HCT116 (cell line): Measurements from ENCODE around the gene FGF7. TPM values are rescaled to one million over a fixed set of nuclear protein-coding genes. Genes with fewer than 3 reads are reported as not detected.

Source experiments
- ATAC-seq: fragments of 200-7000 bp; cut with Tn5 transposase; 2 replicates; pipeline ENCODE4 v1.9.1; 2020; ENCODE audit warnings: mild to moderate bottlenecking, moderate library complexity
- BruUV-seq: library from RNA; stranded (reverse); fragments of 400-500 nt; replicated peaks from 2 replicates; lab custom pipeline; 2021; lab: Mats Ljungman, UMichigan
- CTCF ChIA-PET: fragments of 300-600 bp; sonication (Branson Sonifier 250); formaldehyde crosslinking; loops from one replicate; lab custom pipeline; 2021; ENCODE audit warnings: antibody characterized with exemption; lab: Charles Lee
- POLR2A ChIA-PET: fragments of 300-600, 350-600 bp; sonication (Branson Sonifier 250); formaldehyde crosslinking; loops from one replicate; lab custom pipeline; 2021; ENCODE audit warnings: antibody characterized with exemption; lab: Charles Lee
- RAD21 ChIA-PET, 2 experiments: fragments of 300-600 bp; sonication (Branson Sonifier 250); formaldehyde crosslinking; loops; one replicate each; lab custom pipeline; 2023; ENCODE audit warnings: low total read pairs in 2 of 2; ENCODE audit not compliant: uncharacterized antibody in 2 of 2, unreplicated experiment in 2 of 2, low non-redundant PET in 1 of 2; lab: Charles Lee
- DNase-seq: peaks from one replicate; pipeline ENCODE4 v3.0.0-alpha.2; 2010; ENCODE audit warnings: low read depth, low spot score
- H2AFZ ChIP-seq: fragments of 200-600 bp; shearing (Covaris generic), sonication (generic); 2 replicates; pipeline ENCODE4 v1.6.1; 2017; ENCODE audit warnings: low read depth, mixed run types, mixed read lengths, antibody characterized with exemption, low read length; ENCODE audit not compliant: poor library complexity, severe bottlenecking
- H3K27ac ChIP-seq: 2 replicates; pipeline ENCODE4 v1.5.1; 2012; ENCODE audit warnings: low read depth, low read length
- H3K27me3 ChIP-seq: fragments of 200-600 bp; sonication (generic); 2 replicates; pipeline ENCODE4 v1.6.1; 2016; ENCODE audit warnings: mixed run types, low read length, mixed read lengths; ENCODE audit not compliant: insufficient read depth
- H3K36me3 ChIP-seq, 2 experiments: fragments of 200-500 bp in 1 of 2; fragments of 200-600 bp in 1 of 2; sonication (Bioruptor generic) in 1 of 2; sonication (generic) in 1 of 2; 2 replicates each; pipeline versions ENCODE4 v1.5.1 to v1.6.1; 2014 to 2016; ENCODE audit warnings: low read length in 2 of 2, inconsistent platforms in 1 of 2, mixed read lengths in 1 of 2, mixed run types in 1 of 2; ENCODE audit not compliant: insufficient read depth in 2 of 2, control insufficient read depth in 1 of 2
- H3K4me1 ChIP-seq, 2 experiments: fragments of 200-600 bp in 1 of 2; sonication (generic) in 1 of 2; 2 replicates each; pipeline versions ENCODE4 v1.5.1 to v1.6.1; 2012 to 2017; ENCODE audit warnings: low read length in 2 of 2, inconsistent platforms in 1 of 2, mild to moderate bottlenecking in 1 of 2, mixed read lengths in 1 of 2, mixed run types in 1 of 2, moderate library complexity in 1 of 2; ENCODE audit not compliant: insufficient read depth in 2 of 2, control insufficient read depth in 1 of 2
- H3K4me2 ChIP-seq: fragments of 200-600 bp; sonication (generic); 2 replicates; pipeline ENCODE4 v1.6.1; 2017; ENCODE audit warnings: mixed run types, low read length, mixed read lengths
- H3K4me3 ChIP-seq, 2 experiments: fragments of 200-600 bp in 1 of 2; sonication (generic) in 1 of 2; replicated peaks in 1 of 2; 2 replicates each; pipeline ENCODE4 v1.5.1; 2011 to 2016; ENCODE audit warnings: low read length in 2 of 2, control low read depth in 1 of 2, low read depth in 1 of 2, mild to moderate bottlenecking in 1 of 2, mixed read lengths in 1 of 2, mixed run types in 1 of 2
- H3K79me2 ChIP-seq: fragments of 200-600 bp; sonication (generic); 2 replicates; pipeline ENCODE4 v1.6.1; 2017; ENCODE audit warnings: mild to moderate bottlenecking, mixed run types, low read length, moderate library complexity, mixed read lengths; ENCODE audit not compliant: insufficient read depth
- H3K9ac ChIP-seq: fragments of 200-600 bp; sonication (generic); 2 replicates; pipeline ENCODE4 v1.6.1; 2016; ENCODE audit warnings: low read length, mixed read lengths
- H3K9me2 ChIP-seq: fragments of 200-600 bp; sonication (generic), shearing (Covaris generic); 2 replicates; pipeline ENCODE4 v1.6.1; 2017; ENCODE audit warnings: mixed run types, mild to moderate bottlenecking, moderate library complexity; ENCODE audit not compliant: insufficient read depth
- H3K9me3 ChIP-seq, 2 experiments: fragments of 200-500 bp in 1 of 2; fragments of 200-600 bp in 1 of 2; sonication (Bioruptor generic) in 1 of 2; sonication (generic) in 1 of 2; 2 replicates each; pipeline ENCODE4 v1.6.1; 2014 to 2017; ENCODE audit warnings: low read length in 2 of 2, mixed read lengths in 2 of 2, inconsistent platforms in 1 of 2, low read depth in 1 of 2, mild to moderate bottlenecking in 1 of 2, mixed run types in 1 of 2, moderate library complexity in 1 of 2; ENCODE audit not compliant: control insufficient read depth in 1 of 2, insufficient read depth in 1 of 2
- H4K20me1 ChIP-seq: fragments of 200-600 bp; sonication (generic), shearing (Covaris generic); 2 replicates; pipeline ENCODE4 v1.6.1; 2017; ENCODE audit warnings: mixed run types, mild to moderate bottlenecking, moderate library complexity; ENCODE audit not compliant: insufficient read depth
- CEBPB ChIP-seq: IDR thresholded peaks from 2 replicates; pipeline ENCODE4 v1.6.1; 2012; ENCODE audit warnings: low read depth
- EGR1 ChIP-seq: IDR thresholded peaks from 2 replicates; pipeline ENCODE4 v1.6.1; 2012; ENCODE audit warnings: low read depth
- EZH2phosphoT487 ChIP-seq: fragments of 200-600 bp; IDR thresholded peaks from 2 replicates; pipeline ENCODE4 v1.6.1; 2018; ENCODE audit warnings: antibody characterized with exemption, borderline replicate concordance
- FOSL1 ChIP-seq: IDR thresholded peaks from 2 replicates; pipeline ENCODE4 v1.6.1; 2012; ENCODE audit warnings: low read depth
- JUND ChIP-seq: IDR thresholded peaks from 2 replicates; pipeline ENCODE4 v1.6.1; 2012
- POLR2AphosphoS5 ChIP-seq: IDR thresholded peaks from 2 replicates; pipeline ENCODE4 v1.6.1; 2011; ENCODE audit warnings: mild to moderate bottlenecking, low read depth, low read length, moderate library complexity
- RAD21 ChIP-seq: IDR thresholded peaks from 2 replicates; pipeline ENCODE4 v1.6.1; 2012; ENCODE audit warnings: low read depth, mild to moderate bottlenecking
- SIN3A ChIP-seq: IDR thresholded peaks from 2 replicates; pipeline ENCODE4 v1.6.1; 2012; ENCODE audit warnings: low read depth
- SRF ChIP-seq: IDR thresholded peaks from 2 replicates; pipeline ENCODE4 v1.6.1; 2012; ENCODE audit warnings: low read depth
- YY1 ChIP-seq: IDR thresholded peaks from 2 replicates; pipeline ENCODE4 v1.6.1; 2011; ENCODE audit warnings: low read length, low read depth, moderate library complexity, mild to moderate bottlenecking; ENCODE audit not compliant: insufficient replicate concordance; ENCODE audit errors: extremely low read depth
- ZFX ChIP-seq: fragments of 450-650 bp; IDR thresholded peaks from 2 replicates; pipeline ENCODE4 v1.6.1; 2017
- ZNF274 ChIP-seq: fragments of 200-500 bp; sonication (Bioruptor generic); IDR thresholded peaks from 2 replicates; pipeline ENCODE4 v1.6.1; 2014; ENCODE audit warnings: mild to moderate bottlenecking, low read depth, low read length, inconsistent platforms
- intact Hi-C: fragments of 100-400 bp; cut with micrococcal nuclease; formaldehyde crosslinking; loops from 2 replicates; pipeline ENCODE4 v1.10.0; 2022
- total RNA-seq: library from RNA; stranded (reverse); gene quantifications from one replicate; pipeline ENCODE4 v1.2.1, GENCODE V29; 2021; ENCODE audit not compliant: unreplicated experiment
- TF ChIP-seq, protein P1 (sequence below): IDR thresholded peaks from 2 replicates; pipeline ENCODE4 v1.6.1; 2011; ENCODE audit warnings: mild to moderate bottlenecking, low read length, moderate library complexity; ENCODE audit not compliant: insufficient replicate concordance; ENCODE audit errors: extremely low read depth
- TF ChIP-seq, protein P2 (sequence below): IDR thresholded peaks from 2 replicates; pipeline ENCODE4 v1.6.1; 2012; ENCODE audit warnings: low read depth
- TF ChIP-seq, protein P3 (sequence below), 3 experiments: fragments of 200-600 bp in 1 of 3; sonication (generic) in 1 of 3; IDR thresholded peaks in 2 of 3; conservative IDR thresholded peaks in 1 of 3; 2 replicates each; pipeline ENCODE4 v1.5.1; 2012 to 2017; ENCODE audit warnings: low read depth in 2 of 3, low read length in 2 of 3, antibody characterized with exemption in 1 of 3, borderline replicate concordance in 1 of 3, control low read depth in 1 of 3, mild to moderate bottlenecking in 1 of 3, mixed read lengths in 1 of 3, mixed run types in 1 of 3, moderate library complexity in 1 of 3; ENCODE audit not compliant: insufficient read depth in 1 of 3

FGF7 gene
- total RNA-seq, 1 experiment from 2014 or later = 0.49 TPM

DNA sequence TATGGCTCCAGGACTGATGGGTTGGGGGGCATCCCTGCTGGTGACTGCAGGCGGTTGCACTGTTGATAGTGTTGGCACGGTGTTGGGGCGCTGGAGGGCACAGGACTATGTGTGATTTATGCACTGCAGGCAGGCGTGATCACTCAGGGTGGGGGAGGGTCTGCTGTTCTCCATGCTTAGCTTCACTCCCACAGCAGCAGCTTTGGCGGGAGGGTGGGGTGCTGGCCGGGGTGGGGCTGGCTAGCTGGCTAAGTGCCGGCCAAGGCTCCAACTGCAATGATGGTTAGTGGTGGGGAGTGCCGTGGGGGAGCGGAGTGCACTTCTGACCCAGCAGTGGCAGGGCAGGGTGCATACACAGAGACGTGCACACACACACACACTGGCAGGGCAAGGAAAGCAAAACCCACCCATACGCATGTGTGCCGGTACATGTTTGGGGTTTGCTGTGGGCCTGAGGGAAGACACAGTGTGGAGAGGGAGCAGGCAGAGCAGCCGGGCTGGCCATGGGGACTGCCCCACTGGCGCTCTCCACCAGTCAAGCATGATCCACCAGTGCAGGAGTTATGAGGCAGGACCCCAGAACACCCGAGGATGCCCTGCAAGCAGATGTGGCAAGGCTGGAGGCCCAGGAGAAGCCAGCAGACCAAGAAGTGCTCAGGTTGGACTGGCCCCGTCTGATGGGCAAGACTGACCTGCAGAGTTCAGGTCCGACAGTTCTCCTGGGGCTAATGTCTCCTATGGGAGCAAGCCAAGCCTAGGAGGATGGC lies 16.5 kb upstream of the FGF7 start:
- Histone ChIP-seq H3K9me3 (no peaks in the 10 kb centered on the region), H3K79me2 (no peaks in the 10 kb centered on the region)
- no peak for TF ChIP-seq POLR2AphosphoS5
- no peak for TF ChIP-seq RAD21
- no peak for TF ChIP-seq CEBPB
- no peak for TF ChIP-seq YY1
- TF ChIP-seq ZNF274 = no peak
- no peak for TF ChIP-seq EZH2phosphoT487
- TF ChIP-seq ZFX = no peak
- TF ChIP-seq EGR1 = no peak
- TF ChIP-seq, protein P1, sequence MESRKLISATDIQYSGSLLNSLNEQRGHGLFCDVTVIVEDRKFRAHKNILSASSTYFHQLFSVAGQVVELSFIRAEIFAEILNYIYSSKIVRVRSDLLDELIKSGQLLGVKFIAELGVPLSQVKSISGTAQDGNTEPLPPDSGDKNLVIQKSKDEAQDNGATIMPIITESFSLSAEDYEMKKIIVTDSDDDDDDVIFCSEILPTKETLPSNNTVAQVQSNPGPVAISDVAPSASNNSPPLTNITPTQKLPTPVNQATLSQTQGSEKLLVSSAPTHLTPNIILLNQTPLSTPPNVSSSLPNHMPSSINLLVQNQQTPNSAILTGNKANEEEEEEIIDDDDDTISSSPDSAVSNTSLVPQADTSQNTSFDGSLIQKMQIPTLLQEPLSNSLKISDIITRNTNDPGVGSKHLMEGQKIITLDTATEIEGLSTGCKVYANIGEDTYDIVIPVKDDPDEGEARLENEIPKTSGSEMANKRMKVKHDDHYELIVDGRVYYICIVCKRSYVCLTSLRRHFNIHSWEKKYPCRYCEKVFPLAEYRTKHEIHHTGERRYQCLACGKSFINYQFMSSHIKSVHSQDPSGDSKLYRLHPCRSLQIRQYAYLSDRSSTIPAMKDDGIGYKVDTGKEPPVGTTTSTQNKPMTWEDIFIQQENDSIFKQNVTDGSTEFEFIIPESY = no peak
- TF ChIP-seq, protein P2, sequence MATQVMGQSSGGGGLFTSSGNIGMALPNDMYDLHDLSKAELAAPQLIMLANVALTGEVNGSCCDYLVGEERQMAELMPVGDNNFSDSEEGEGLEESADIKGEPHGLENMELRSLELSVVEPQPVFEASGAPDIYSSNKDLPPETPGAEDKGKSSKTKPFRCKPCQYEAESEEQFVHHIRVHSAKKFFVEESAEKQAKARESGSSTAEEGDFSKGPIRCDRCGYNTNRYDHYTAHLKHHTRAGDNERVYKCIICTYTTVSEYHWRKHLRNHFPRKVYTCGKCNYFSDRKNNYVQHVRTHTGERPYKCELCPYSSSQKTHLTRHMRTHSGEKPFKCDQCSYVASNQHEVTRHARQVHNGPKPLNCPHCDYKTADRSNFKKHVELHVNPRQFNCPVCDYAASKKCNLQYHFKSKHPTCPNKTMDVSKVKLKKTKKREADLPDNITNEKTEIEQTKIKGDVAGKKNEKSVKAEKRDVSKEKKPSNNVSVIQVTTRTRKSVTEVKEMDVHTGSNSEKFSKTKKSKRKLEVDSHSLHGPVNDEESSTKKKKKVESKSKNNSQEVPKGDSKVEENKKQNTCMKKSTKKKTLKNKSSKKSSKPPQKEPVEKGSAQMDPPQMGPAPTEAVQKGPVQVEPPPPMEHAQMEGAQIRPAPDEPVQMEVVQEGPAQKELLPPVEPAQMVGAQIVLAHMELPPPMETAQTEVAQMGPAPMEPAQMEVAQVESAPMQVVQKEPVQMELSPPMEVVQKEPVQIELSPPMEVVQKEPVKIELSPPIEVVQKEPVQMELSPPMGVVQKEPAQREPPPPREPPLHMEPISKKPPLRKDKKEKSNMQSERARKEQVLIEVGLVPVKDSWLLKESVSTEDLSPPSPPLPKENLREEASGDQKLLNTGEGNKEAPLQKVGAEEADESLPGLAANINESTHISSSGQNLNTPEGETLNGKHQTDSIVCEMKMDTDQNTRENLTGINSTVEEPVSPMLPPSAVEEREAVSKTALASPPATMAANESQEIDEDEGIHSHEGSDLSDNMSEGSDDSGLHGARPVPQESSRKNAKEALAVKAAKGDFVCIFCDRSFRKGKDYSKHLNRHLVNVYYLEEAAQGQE = no peak
- no peak for TF ChIP-seq SIN3A
- TF ChIP-seq, protein P3, sequence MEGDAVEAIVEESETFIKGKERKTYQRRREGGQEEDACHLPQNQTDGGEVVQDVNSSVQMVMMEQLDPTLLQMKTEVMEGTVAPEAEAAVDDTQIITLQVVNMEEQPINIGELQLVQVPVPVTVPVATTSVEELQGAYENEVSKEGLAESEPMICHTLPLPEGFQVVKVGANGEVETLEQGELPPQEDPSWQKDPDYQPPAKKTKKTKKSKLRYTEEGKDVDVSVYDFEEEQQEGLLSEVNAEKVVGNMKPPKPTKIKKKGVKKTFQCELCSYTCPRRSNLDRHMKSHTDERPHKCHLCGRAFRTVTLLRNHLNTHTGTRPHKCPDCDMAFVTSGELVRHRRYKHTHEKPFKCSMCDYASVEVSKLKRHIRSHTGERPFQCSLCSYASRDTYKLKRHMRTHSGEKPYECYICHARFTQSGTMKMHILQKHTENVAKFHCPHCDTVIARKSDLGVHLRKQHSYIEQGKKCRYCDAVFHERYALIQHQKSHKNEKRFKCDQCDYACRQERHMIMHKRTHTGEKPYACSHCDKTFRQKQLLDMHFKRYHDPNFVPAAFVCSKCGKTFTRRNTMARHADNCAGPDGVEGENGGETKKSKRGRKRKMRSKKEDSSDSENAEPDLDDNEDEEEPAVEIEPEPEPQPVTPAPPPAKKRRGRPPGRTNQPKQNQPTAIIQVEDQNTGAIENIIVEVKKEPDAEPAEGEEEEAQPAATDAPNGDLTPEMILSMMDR (IDR thresholded peaks at IDR 0.05 in 2 of 3, conservative IDR thresholded peaks at IDR 0.05 in 1 of 3; ENCODE audit: borderline replicate concordance in 1 of 3, insufficient read depth in 1 of 3, low read depth in 2 of 3, low read length in 2 of 3) = no peak
- TF ChIP-seq FOSL1 = no peak
- no peak for TF ChIP-seq JUND
- TF ChIP-seq SRF = no peak
- TF ChIP-seq, all 23 proteins: peak for 0
- intact Hi-C loops = no loop called here
- Histone ChIP-seq H3K9me2 (no peaks in the 10 kb centered on the region), H2AFZ (no peak overlapping the region), H4K20me1 (no peaks in the 10 kb centered on the region), H3K27ac (no peak overlapping the region), H3K27me3 (no peaks in the 10 kb centered on the region), H3K4me1 (no peaks in the 10 kb centered on the region), H3K4me2 (no peak overlapping the region), H3K4me3 (no peak overlapping the region), H3K36me3 (no peaks in the 10 kb centered on the region), H3K9ac (no peak overlapping the region)
- ChIA-PET POLR2A (no interaction called here), CTCF (no interaction called here), RAD21 (no interaction called here)
- ATAC-seq (no peak), DNase-seq (no peak)
- no TSS peak for BruUV-seq
